ENCODE measurements around the gene MLH3.
A peak's percentile ranks its signal among the peaks of the same experiment; 100 is the strongest.

The MLH3 gene

DNA sequence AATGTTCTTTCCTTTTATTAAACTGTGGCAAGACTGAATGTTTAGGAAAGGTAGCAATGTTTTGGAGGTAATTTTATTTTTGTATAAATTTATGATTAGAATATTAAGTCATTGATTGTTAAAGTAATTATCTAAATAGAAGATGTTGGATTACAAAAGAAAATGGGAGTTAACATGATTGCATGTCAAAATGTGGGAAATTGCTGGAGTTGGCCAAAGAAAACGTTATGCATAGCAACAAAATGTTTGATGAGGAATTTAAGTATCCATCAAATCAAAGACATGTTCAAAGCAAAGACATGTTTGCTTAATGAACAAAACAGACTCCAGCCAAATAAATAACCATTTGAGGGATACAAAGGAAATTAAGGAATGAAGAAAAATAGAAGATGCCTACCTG is 3.2 kb upstream of the MLH3 start:
- no peaks in the 10 kb centered on the region for H3K9me3 ChIP-seq (ENCODE audit: control insufficient read depth, low read length)
- H2AFZ ChIP-seq (ENCODE audit: low read depth, low read length) = no peak overlapping the region
- no peaks in the 10 kb centered on the region for H3K36me3 ChIP-seq (ENCODE audit: control insufficient read depth in 1 of 2, insufficient read depth in 2 of 2, low read depth in 1 of 2, low read length in 2 of 2)
- H2BK120ac ChIP-seq (ENCODE audit: low read depth, low read length) = no peak overlapping the region
- H3K27me3 ChIP-seq (ENCODE audit: control insufficient read depth in 1 of 2, insufficient read depth in 1 of 2, low read length in 2 of 2) = no peaks in the 10 kb centered on the region
- H2BK12ac ChIP-seq (ENCODE audit: low read length in 2 of 2) = no peak overlapping the region
- no peak for DNase-seq
- no peak overlapping the region for H2BK5ac ChIP-seq (ENCODE audit: low read depth, low read length, poor library complexity, severe bottlenecking)
- peaks cover 11% of the 10 kb centered on the region for H3K79me1 ChIP-seq (replicated peaks; ENCODE audit: low read length, poor library complexity, severe bottlenecking)
- WGBS = no CpG with 5 or more reads among the region's 1 CpG
- no peak overlapping the region for H3K4ac ChIP-seq (ENCODE audit: low read depth in 1 of 2, low read length in 2 of 2)
- no peak overlapping the region for H3K27ac ChIP-seq (ENCODE audit: low read length, poor library complexity, severe bottlenecking)
- H3K9ac ChIP-seq (ENCODE audit: low read length) = peak overlapping the region; percentile 75
- H3K4me3 ChIP-seq (ENCODE audit: insufficient read depth in 1 of 2, low read depth in 1 of 2, low read length in 2 of 2) = peak overlapping the region in 1 of 2 experiments; percentile 14
- no peak overlapping the region for H2AK5ac ChIP-seq (ENCODE audit: low read length, severe bottlenecking)
- no peak overlapping the region for H4K91ac ChIP-seq (ENCODE audit: low read length)
- no peak overlapping the region for H4K8ac ChIP-seq (ENCODE audit: low read length)
- no peak overlapping the region for H2BK15ac ChIP-seq (ENCODE audit: low read depth, poor library complexity, severe bottlenecking)
- H3K18ac ChIP-seq (ENCODE audit: low read depth in 1 of 2, low read length in 2 of 2) = no peak overlapping the region
- no peak overlapping the region for H3K4me2 ChIP-seq (ENCODE audit: low read length, poor library complexity, severe bottlenecking)
- no peak overlapping the region for H3K14ac ChIP-seq (ENCODE audit: low read length in 2 of 2)
- peaks cover 4% of the 10 kb centered on the region for H3K4me1 ChIP-seq (ENCODE audit: control insufficient read depth, insufficient read depth, low read depth, low read length)
- H3K23ac ChIP-seq (ENCODE audit: low read length in 2 of 2) = no peak overlapping the region

DNA sequence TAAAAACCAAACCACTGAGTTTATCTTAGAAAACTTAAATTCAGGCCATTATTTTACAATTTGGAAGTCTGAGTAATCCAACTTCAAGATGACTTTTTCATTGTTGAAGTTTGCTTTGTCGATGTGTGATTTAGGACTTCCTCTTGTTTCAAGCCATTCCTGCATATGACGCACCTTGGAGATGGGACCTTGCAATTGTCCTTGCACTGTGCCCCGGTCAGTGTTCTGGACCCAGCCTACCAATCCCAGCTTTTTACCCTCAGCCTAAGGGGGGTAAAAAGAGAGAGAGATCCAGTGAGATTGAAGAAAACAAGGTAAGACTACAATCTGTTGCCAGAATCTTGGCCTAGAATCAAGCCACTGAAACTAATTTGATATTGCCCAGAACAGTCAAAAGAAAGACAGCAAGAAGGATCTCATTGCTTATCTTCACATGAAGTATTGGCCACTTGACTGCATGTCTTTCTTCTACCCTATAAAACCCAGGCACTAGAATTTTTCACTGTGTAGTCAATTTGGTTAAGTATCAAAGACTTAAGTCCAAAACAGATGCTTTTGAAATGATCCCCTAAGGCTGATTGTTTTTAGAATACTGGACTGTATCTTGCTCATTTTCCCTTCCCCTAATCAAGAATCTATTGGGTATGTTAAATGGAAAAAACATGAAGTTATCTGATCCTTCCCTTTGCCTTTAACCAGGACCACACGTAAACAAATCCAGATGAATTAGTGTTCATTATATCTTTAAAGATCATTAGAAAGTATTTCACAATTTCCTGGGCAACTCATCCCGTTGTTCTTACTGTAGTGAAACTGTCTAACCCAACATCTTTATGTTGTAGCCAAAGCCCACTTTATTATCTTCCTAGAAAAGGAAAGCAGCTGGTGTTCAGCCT is 2.4 kb upstream of the MLH3 start:
- Histone ChIP-seq H3K27me3 (ENCODE audit: control insufficient read depth in 1 of 2, insufficient read depth in 1 of 2, low read length in 2 of 2) (no peaks in the 10 kb centered on the region), H3K4me3 (ENCODE audit: insufficient read depth in 1 of 2, low read depth in 1 of 2, low read length in 2 of 2) (peak overlapping the region in 1 of 2 experiments; percentile 14), H2AK5ac (ENCODE audit: low read length, severe bottlenecking) (no peak overlapping the region), H3K4me2 (ENCODE audit: low read length, poor library complexity, severe bottlenecking) (no peak overlapping the region), H3K18ac (ENCODE audit: low read depth in 1 of 2, low read length in 2 of 2) (no peak overlapping the region), H3K4ac (ENCODE audit: low read depth in 1 of 2, low read length in 2 of 2) (no peak overlapping the region), H3K79me1 (replicated peaks; ENCODE audit: low read length, poor library complexity, severe bottlenecking) (peaks cover 15% of the 10 kb centered on the region), H3K9me3 (ENCODE audit: control insufficient read depth, low read length) (no peaks in the 10 kb centered on the region), H3K14ac (ENCODE audit: low read length in 2 of 2) (no peak overlapping the region), H3K23ac (ENCODE audit: low read length in 2 of 2) (no peak overlapping the region), H2BK120ac (ENCODE audit: low read depth, low read length) (no peak overlapping the region), H2BK12ac (ENCODE audit: low read length in 2 of 2) (no peak overlapping the region), H3K4me1 (ENCODE audit: control insufficient read depth, insufficient read depth, low read depth, low read length) (peaks cover 4% of the 10 kb centered on the region), H3K27ac (ENCODE audit: low read length, poor library complexity, severe bottlenecking) (no peak overlapping the region), H2BK5ac (ENCODE audit: low read depth, low read length, poor library complexity, severe bottlenecking) (no peak overlapping the region), H3K36me3 (ENCODE audit: control insufficient read depth in 1 of 2, insufficient read depth in 2 of 2, low read depth in 1 of 2, low read length in 2 of 2) (peaks cover 0 to under 1% of the 10 kb centered on the region in 2 experiments), H3K9ac (ENCODE audit: low read length) (peak overlapping the region; percentile 75), H2BK15ac (ENCODE audit: low read depth, poor library complexity, severe bottlenecking) (no peak overlapping the region), H4K91ac (ENCODE audit: low read length) (no peak overlapping the region), H4K8ac (ENCODE audit: low read length) (peak overlapping the region; percentile 59), H2AFZ (ENCODE audit: low read depth, low read length) (no peak overlapping the region)
- DNase-seq = peak; percentile 45
- WGBS = 81% methylated on average over 3 of the region's 5 CpGs

DNA sequence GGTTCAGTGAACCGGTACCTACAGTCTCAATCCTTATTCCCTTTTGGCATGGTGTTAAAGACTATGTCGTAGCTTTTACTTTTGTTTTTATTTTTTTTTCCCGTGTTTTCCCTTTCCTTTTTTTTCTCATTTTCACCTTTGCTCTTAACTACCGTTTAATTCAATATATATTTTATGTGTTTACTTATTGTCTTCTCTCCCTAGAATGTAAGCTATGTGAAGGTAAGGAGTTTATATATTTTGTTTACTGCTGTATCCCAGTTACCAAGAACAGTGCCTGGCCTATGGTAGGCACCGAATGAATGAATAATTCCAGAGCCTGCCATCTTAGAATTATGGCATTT is 261 bp upstream of the MLH3 start:
- WGBS = 83% methylated on average over 1 of the region's 5 CpGs
- Histone ChIP-seq H3K18ac (ENCODE audit: low read depth in 1 of 2, low read length in 2 of 2) (no peak overlapping the region), H3K27ac (ENCODE audit: low read length, poor library complexity, severe bottlenecking) (no peak overlapping the region), H2BK5ac (ENCODE audit: low read depth, low read length, poor library complexity, severe bottlenecking) (no peak overlapping the region), H3K9me3 (ENCODE audit: control insufficient read depth, low read length) (no peaks in the 10 kb centered on the region), H3K4me3 (ENCODE audit: insufficient read depth in 1 of 2, low read depth in 1 of 2, low read length in 2 of 2) (peak overlapping the region; percentile 63 to 79), H2AK5ac (ENCODE audit: low read length, severe bottlenecking) (no peak overlapping the region), H3K27me3 (ENCODE audit: control insufficient read depth in 1 of 2, insufficient read depth in 1 of 2, low read length in 2 of 2) (no peaks in the 10 kb centered on the region), H2AFZ (ENCODE audit: low read depth, low read length) (no peak overlapping the region), H2BK15ac (ENCODE audit: low read depth, poor library complexity, severe bottlenecking) (no peak overlapping the region), H4K8ac (ENCODE audit: low read length) (peak overlapping the region; percentile 35), H3K4me1 (ENCODE audit: control insufficient read depth, insufficient read depth, low read depth, low read length) (peaks cover 4% of the 10 kb centered on the region), H3K14ac (ENCODE audit: low read length in 2 of 2) (no peak overlapping the region), H4K91ac (ENCODE audit: low read length) (no peak overlapping the region), H3K4ac (ENCODE audit: low read depth in 1 of 2, low read length in 2 of 2) (peak overlapping the region in 1 of 2 experiments; percentile 68), H2BK120ac (ENCODE audit: low read depth, low read length) (no peak overlapping the region), H2BK12ac (ENCODE audit: low read length in 2 of 2) (no peak overlapping the region), H3K79me1 (replicated peaks; ENCODE audit: low read length, poor library complexity, severe bottlenecking) (peaks cover 10% of the 10 kb centered on the region), H3K9ac (ENCODE audit: low read length) (peak overlapping the region; percentile 93), H3K4me2 (ENCODE audit: low read length, poor library complexity, severe bottlenecking) (peak overlapping the region; percentile 64), H3K36me3 (ENCODE audit: control insufficient read depth in 1 of 2, insufficient read depth in 2 of 2, low read depth in 1 of 2, low read length in 2 of 2) (peaks cover 0 to 6% of the 10 kb centered on the region in 2 experiments), H3K23ac (ENCODE audit: low read length in 2 of 2) (no peak overlapping the region)
- no peak for DNase-seq

DNA sequence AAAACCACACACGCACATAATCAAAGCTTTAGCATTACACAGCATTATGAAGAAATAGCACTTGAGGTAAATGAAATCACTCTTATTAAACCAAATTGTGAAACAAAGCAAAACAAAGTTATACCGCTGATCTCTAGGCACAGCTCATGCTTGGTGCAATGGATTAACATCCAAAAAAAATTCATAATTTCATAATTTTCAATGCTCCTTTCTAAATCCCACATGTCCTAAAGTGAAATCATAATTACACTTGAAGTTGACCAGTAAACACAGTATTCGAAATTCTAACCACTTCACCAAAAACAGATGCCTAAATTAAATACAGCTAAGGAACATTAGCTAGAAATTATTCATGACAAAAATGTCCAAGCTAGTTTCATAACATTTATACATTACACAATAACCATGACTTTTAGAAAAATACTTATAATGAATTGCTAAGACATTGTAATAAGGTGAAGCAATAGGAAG is 1.5 kb downstream of the MLH3 start:
- Histone ChIP-seq H2BK120ac (ENCODE audit: low read depth, low read length) (no peak overlapping the region), H4K91ac (ENCODE audit: low read length) (no peak overlapping the region), H2BK12ac (ENCODE audit: low read length in 2 of 2) (no peak overlapping the region), H3K9ac (ENCODE audit: low read length) (peak overlapping the region; percentile 93), H3K9me3 (ENCODE audit: control insufficient read depth, low read length) (no peaks in the 10 kb centered on the region), H3K27me3 (ENCODE audit: control insufficient read depth in 1 of 2, insufficient read depth in 1 of 2, low read length in 2 of 2) (no peaks in the 10 kb centered on the region), H3K79me1 (replicated peaks; ENCODE audit: low read length, poor library complexity, severe bottlenecking) (peaks cover 12% of the 10 kb centered on the region), H3K18ac (ENCODE audit: low read depth in 1 of 2, low read length in 2 of 2) (no peak overlapping the region), H2BK5ac (ENCODE audit: low read depth, low read length, poor library complexity, severe bottlenecking) (no peak overlapping the region), H3K23ac (ENCODE audit: low read length in 2 of 2) (no peak overlapping the region), H4K8ac (ENCODE audit: low read length) (no peak overlapping the region), H3K14ac (ENCODE audit: low read length in 2 of 2) (no peak overlapping the region), H3K4me3 (ENCODE audit: insufficient read depth in 1 of 2, low read depth in 1 of 2, low read length in 2 of 2) (peak overlapping the region in 1 of 2 experiments; percentile 79), H3K27ac (ENCODE audit: low read length, poor library complexity, severe bottlenecking) (no peak overlapping the region), H3K4me2 (ENCODE audit: low read length, poor library complexity, severe bottlenecking) (no peak overlapping the region), H3K4ac (ENCODE audit: low read depth in 1 of 2, low read length in 2 of 2) (no peak overlapping the region), H2AK5ac (ENCODE audit: low read length, severe bottlenecking) (no peak overlapping the region), H3K36me3 (ENCODE audit: control insufficient read depth in 1 of 2, insufficient read depth in 2 of 2, low read depth in 1 of 2, low read length in 2 of 2) (peaks cover 0 to 6% of the 10 kb centered on the region in 2 experiments), H3K4me1 (ENCODE audit: control insufficient read depth, insufficient read depth, low read depth, low read length) (peaks cover 6% of the 10 kb centered on the region), H2AFZ (ENCODE audit: low read depth, low read length) (no peak overlapping the region), H2BK15ac (ENCODE audit: low read depth, poor library complexity, severe bottlenecking) (no peak overlapping the region)
- 100% methylated on average over 3 of the region's 3 CpGs for WGBS
- no peak for DNase-seq
